GM12891 (cell line): ENCODE data around the gene SDC1.

Experiments
- PAX5 ChIP-seq: IDR thresholded peaks from 2 replicates; pipeline ENCODE4 v1.6.1; 2011; ENCODE audit warnings: low read length, moderate library complexity, mild to moderate bottlenecking; ENCODE audit not compliant: insufficient read depth, severe bottlenecking
- POLR2A ChIP-seq: IDR thresholded peaks from 2 replicates; pipeline ENCODE4 v1.6.1; 2011; ENCODE audit warnings: low read depth, low read length, control low read depth
- TAF1 ChIP-seq: IDR thresholded peaks from 2 replicates; pipeline ENCODE4 v1.6.1; 2011; ENCODE audit warnings: low read depth, low read length, control low read depth

DNA sequence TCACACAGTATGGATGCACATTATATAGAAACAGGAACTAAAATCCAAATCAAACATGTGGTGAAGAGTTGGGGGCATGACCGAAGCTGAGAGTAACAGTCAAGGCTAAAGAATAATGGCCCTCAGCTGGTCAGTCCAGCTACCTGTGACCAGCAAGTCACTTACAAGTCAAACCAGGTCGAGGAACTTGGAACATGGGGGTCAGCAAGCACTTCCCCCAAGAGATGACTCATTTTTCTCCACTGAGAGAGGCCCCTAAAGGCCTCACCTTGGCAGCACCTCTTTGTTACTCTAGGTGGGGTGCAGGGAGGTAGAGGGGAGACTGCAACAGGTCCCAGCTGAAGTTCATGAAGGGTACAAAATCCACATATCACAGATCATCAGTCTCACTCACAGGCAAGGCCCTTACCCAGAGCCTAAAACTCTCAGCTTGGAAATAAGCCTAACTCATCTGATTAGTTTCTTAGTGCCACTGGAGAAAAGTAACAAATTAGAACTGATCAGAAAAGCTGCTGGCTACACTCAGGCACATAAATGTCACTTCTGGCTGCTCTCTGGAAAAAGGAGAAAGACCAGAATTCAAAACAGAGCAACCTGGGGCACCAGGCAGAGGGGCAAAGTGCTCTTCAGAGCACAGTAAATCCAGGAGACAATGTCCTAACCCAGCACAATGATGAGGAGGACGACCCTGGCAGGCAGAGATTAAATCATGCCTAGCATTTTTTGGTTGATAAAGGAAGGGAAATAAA lies 4.0 kb downstream of the SDC1 start:
- TF ChIP-seq POLR2A = no peak
- no peak for TF ChIP-seq TAF1
- TF ChIP-seq PAX5 = no peak
